ENCODE measurements around the gene ZNF561. TPM values are rescaled to one million over a fixed set of nuclear protein-coding genes. Genes with fewer than 3 reads are reported as not detected.

The ZNF561 gene
- total and polyA plus RNA-seq, 10 of the 15 experiments (the other 5 are each of a cell fraction or from before 2014, with no cell fraction given) = 12.8 to 38.2 (median 22.2) TPM

DNA sequence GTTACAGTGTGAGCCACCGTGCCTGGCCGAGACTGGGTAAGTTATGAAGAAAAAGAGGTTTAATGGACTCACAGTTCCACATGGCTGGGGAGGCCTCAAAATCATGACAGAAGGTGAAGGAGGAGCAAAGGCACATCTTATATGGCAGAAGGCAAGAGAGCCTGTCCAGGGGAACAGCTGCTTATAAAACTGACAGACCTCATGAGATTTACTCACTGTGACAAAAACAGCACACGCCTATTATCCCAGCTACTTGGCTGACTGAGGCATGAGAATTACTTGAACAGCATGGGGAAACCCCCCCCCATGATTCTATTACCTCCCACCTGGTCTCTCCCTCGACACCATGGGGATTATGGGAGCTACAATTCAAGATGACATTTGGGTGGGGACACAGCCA lies 23.4 kb upstream of the ZNF561 start:
- Histone ChIP-seq H3K4me2 (ENCODE audit: control insufficient read depth, insufficient read depth) (no peak overlapping the region), H4K20me1 (ENCODE audit: control insufficient read depth, insufficient read depth) (no peaks in the 10 kb centered on the region), H3K27ac (ENCODE audit: control insufficient read depth, insufficient read depth) (no peak overlapping the region), H3K4me1 (ENCODE audit: control insufficient read depth, insufficient read depth, low read length) (no peaks in the 10 kb centered on the region), H3K36me3 (ENCODE audit: control insufficient read depth in 2 of 2, insufficient read depth in 2 of 2, low read length in 1 of 2) (no peaks in the 10 kb centered on the region), H3K9ac (ENCODE audit: control insufficient read depth, insufficient read depth, low read length) (no peak overlapping the region), H3K9me3 (replicated peaks; ENCODE audit: control insufficient read depth, insufficient read depth, low read length) (no peaks in the 10 kb centered on the region; the same call in 1 of the 3 replicates), H3K4me3 (no peak overlapping the region), H3K79me2 (ENCODE audit: control insufficient read depth, insufficient read depth, low read length) (no peaks in the 10 kb centered on the region), H2AFZ (ENCODE audit: control insufficient read depth, low read depth, low read length) (no peak overlapping the region), H3K27me3 (replicated peaks in 1 of 2; ENCODE audit: control insufficient read depth in 2 of 2, insufficient read depth in 2 of 2, low read length in 1 of 2) (no peaks in the 10 kb centered on the region)
- WGBS (ENCODE audit: insufficient coverage, insufficient replicate concordance, low lambda C conversion rate, missing lambda C conversion rate) = 88% methylated on average over 4 of the region's 4 CpGs
- CTCF ChIA-PET = interaction anchor here (1.1 to 1.7 kb wide), 2 partner anchors 19 to 149 kb away, joined by 3 to 5 read pairs; no protein-coding TSS in a partner anchor
- POLR2A ChIA-PET = interaction anchor here (0.6 kb wide), 1 partner anchor 146 kb away, joined by 4 read pairs; no protein-coding TSS in a partner anchor
- no TSS peak for BruUV-seq (replicated peaks)
- FAIRE-seq = no peak
- intact Hi-C loops (cut with micrococcal nuclease; ENCODE audit: unreplicated experiment) = no loop called here
- in situ Hi-C loops (cut with MboI) = no loop called here
- ATAC-seq = no peak
- DNase-seq (ENCODE audit: low read depth, low spot score) = no peak
- SMC1A ChIA-PET (ENCODE audit: uncharacterized antibody, unreplicated experiment) = interaction anchor here (0.7 to 1.5 kb wide), 2 partner anchors 19 to 152 kb away, joined by 3 read pairs; no protein-coding TSS in a partner anchor
- RAD21 ChIA-PET (ENCODE audit: unreplicated experiment) = interaction anchor here (1.1 kb wide), 1 partner anchor 81 kb away, joined by 3 read pairs; no protein-coding TSS in a partner anchor
- TF ChIP-seq ZNF622 (IDR thresholded peaks at IDR 0.05) = no peak
- no peak for TF ChIP-seq JUNB (IDR thresholded peaks at IDR 0.05)
- TF ChIP-seq FOS (IDR thresholded peaks at IDR 0.05; ENCODE audit: borderline replicate concordance, extremely low read depth, insufficient read length) = no peak
- no peak for TF ChIP-seq FOXM1 (IDR thresholded peaks at IDR 0.05; ENCODE audit: low read depth, low read length)
- no peak for TF ChIP-seq IRF4 (IDR thresholded peaks at IDR 0.05; ENCODE audit: low read depth, low read length)
- TF ChIP-seq ZNF24 (IDR thresholded peaks at IDR 0.05) = no peak
- TF ChIP-seq, protein P1, sequence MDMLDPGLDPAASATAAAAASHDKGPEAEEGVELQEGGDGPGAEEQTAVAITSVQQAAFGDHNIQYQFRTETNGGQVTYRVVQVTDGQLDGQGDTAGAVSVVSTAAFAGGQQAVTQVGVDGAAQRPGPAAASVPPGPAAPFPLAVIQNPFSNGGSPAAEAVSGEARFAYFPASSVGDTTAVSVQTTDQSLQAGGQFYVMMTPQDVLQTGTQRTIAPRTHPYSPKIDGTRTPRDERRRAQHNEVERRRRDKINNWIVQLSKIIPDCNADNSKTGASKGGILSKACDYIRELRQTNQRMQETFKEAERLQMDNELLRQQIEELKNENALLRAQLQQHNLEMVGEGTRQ (IDR thresholded peaks at IDR 0.05; ENCODE audit: borderline replicate concordance, low read depth, low read length) = no peak
- TF ChIP-seq NR2F1 (conservative IDR thresholded peaks at IDR 0.05) = no peak
- no peak for TF ChIP-seq RFX5 (IDR thresholded peaks at IDR 0.05; ENCODE audit: low read depth, low read length)
- TF ChIP-seq HDAC6 (IDR thresholded peaks at IDR 0.05; ENCODE audit: unreplicated experiment) = no peak
- TF ChIP-seq, protein P2, sequence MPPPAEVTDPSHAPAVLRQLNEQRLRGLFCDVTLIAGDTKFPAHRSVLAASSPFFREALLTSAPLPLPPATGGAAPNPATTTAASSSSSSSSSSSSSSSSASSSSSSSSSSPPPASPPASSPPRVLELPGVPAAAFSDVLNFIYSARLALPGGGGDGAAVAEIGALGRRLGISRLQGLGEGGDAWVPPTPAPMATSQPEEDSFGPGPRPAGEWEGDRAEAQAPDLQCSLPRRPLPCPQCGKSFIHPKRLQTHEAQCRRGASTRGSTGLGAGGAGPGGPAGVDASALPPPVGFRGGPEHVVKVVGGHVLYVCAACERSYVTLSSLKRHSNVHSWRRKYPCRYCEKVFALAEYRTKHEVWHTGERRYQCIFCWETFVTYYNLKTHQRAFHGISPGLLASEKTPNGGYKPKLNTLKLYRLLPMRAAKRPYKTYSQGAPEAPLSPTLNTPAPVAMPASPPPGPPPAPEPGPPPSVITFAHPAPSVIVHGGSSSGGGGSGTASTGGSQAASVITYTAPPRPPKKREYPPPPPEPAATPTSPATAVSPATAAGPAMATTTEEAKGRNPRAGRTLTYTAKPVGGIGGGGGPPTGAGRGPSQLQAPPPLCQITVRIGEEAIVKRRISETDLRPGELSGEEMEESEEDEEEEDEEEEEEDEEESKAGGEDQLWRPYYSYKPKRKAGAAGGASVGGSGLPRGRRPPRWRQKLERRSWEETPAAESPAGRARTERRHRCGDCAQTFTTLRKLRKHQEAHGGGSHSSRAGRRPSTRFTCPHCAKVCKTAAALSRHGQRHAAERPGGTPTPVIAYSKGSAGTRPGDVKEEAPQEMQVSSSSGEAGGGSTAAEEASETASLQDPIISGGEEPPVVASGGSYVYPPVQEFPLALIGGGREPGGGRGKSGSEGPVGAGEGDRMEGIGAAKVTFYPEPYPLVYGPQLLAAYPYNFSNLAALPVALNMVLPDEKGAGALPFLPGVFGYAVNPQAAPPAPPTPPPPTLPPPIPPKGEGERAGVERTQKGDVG (CRISPR knock-in tag; IDR thresholded peaks at IDR 0.05) = no peak
- TF ChIP-seq BMI1 (IDR thresholded peaks at IDR 0.05; ENCODE audit: borderline replicate concordance) = no peak
- TF ChIP-seq, protein P3, sequence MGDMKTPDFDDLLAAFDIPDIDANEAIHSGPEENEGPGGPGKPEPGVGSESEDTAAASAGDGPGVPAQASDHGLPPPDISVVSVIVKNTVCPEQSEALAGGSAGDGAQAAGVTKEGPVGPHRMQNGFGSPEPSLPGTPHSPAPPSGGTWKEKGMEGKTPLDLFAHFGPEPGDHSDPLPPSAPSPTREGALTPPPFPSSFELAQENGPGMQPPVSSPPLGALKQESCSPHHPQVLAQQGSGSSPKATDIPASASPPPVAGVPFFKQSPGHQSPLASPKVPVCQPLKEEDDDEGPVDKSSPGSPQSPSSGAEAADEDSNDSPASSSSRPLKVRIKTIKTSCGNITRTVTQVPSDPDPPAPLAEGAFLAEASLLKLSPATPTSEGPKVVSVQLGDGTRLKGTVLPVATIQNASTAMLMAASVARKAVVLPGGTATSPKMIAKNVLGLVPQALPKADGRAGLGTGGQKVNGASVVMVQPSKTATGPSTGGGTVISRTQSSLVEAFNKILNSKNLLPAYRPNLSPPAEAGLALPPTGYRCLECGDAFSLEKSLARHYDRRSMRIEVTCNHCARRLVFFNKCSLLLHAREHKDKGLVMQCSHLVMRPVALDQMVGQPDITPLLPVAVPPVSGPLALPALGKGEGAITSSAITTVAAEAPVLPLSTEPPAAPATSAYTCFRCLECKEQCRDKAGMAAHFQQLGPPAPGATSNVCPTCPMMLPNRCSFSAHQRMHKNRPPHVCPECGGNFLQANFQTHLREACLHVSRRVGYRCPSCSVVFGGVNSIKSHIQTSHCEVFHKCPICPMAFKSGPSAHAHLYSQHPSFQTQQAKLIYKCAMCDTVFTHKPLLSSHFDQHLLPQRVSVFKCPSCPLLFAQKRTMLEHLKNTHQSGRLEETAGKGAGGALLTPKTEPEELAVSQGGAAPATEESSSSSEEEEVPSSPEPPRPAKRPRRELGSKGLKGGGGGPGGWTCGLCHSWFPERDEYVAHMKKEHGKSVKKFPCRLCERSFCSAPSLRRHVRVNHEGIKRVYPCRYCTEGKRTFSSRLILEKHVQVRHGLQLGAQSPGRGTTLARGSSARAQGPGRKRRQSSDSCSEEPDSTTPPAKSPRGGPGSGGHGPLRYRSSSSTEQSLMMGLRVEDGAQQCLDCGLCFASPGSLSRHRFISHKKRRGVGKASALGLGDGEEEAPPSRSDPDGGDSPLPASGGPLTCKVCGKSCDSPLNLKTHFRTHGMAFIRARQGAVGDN (IDR thresholded peaks at IDR 0.05) = no peak
- TF ChIP-seq SMARCA5 (IDR thresholded peaks at IDR 0.05) = no peak
- TF ChIP-seq, protein P4, sequence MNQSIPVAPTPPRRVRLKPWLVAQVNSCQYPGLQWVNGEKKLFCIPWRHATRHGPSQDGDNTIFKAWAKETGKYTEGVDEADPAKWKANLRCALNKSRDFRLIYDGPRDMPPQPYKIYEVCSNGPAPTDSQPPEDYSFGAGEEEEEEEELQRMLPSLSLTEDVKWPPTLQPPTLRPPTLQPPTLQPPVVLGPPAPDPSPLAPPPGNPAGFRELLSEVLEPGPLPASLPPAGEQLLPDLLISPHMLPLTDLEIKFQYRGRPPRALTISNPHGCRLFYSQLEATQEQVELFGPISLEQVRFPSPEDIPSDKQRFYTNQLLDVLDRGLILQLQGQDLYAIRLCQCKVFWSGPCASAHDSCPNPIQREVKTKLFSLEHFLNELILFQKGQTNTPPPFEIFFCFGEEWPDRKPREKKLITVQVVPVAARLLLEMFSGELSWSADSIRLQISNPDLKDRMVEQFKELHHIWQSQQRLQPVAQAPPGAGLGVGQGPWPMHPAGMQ (IDR thresholded peaks at IDR 0.05; ENCODE audit: borderline replicate concordance) = no peak
- TF ChIP-seq MXI1 (IDR thresholded peaks at IDR 0.05; ENCODE audit: low read depth, low read length) = no peak

All from GM12878 (cell line).